HPDE6-E6E7 (cell line): Measurements from ENCODE around the gene PXDN.

ENCODE experiments used
- DNase-seq: peaks from one replicate; pipeline ENCODE4 v3.0.0; 2011; ENCODE audit warnings: missing footprints; ENCODE audit errors: extremely low spot score

PXDN gene

DNA sequence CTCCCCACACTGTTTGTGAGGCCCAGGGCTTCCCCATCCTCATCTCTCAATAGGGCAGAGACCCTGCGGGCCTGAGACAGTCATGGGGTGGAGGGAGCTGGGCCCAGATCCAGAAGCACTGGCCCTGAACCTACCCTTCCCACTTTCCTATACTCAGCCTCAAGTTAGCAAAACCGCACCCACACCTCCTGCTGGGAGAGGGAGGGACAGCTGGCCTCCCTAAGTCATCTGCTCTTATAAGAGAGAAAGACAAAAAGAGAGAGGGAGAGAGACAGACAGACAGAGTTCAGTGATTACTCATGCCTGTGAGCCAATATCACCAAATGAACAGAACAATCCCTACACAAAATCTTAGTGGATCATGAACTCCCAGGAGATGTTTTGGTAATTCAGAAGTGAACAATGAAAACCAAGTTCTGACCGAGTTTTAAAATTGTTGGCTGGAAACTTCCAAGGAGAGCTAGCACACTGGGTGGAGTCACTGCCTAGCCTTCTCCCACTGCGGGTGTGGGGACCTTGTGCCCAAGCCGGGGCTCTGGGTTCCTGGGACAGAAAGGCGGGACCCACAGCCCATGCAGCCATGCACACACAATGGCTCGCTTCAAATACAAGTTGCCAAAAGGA is 130.5 kb downstream of the PXDN start:
- no peak for DNase-seq

DNA sequence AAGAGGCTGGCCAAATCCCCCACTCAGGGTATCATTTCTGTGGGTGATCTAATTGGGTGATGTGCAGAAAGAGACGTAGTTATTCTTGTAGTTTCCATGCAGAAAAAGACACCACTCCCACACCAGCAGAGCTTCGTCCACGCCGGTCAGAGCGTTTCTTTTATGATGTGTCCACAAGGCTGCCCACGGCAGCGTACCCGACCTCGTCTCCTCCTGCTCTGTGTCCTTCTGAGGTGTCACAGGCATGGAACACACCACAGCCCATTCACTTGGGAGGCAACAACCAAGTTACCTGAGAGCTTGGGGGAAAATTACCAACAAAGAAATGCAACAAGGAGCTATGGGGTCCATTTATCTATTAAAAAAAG is 131.3 kb downstream of the PXDN start:
- DNase-seq = no peak

DNA sequence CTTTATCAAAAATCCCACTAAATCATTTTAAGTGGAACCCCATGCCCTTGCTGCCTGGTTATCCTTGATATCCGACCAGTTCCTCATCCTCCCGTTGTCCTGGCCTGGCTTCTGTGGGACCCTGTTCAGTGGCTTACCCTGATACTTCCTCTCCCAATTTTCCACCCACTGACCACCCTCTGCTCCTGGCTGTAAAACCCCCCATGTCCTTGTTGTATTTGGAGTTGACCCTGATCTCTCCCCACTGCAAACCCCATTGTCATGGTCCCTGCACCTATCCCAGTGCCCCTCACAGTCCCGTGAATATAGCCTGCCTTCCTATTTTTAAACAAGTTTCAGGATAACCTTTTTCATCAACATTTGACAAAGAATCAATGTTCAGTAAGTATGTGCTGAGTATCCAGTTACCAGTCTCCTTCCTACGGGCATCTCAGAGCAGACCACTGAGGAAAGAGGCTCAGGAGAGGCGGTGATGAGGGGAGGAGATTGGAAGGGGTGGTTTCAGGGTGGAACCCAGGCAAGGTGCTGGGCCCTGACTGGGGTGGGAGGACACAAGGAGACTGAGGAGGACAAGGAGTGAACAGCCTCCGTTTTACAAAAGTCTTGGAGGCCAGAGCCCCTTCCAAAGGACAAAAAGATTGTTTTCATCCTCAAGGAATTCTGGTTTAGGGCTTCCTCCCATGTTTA is 131.8 kb downstream of the PXDN start:
- DNase-seq = no peak

DNA sequence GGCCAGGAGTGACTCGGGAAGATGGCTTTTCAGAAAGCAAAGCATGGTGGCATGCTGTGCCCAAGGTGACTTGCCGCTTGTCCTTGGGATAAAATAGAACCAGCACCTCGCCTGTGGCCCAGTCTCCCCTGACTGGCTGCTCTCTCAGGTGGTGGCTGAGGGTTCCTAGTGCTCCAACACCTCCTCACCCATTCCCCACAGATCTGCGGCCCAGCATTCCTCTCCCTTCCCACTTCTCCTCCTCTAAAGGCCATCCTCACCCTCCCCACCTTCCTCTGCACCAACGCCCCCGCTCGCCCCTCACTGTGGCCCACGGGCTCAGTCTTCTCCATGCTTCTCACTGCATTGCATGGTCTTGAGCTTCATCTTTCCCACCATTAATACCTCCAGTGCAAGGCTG is 132.4 kb downstream of the PXDN start:
- no peak for DNase-seq

DNA sequence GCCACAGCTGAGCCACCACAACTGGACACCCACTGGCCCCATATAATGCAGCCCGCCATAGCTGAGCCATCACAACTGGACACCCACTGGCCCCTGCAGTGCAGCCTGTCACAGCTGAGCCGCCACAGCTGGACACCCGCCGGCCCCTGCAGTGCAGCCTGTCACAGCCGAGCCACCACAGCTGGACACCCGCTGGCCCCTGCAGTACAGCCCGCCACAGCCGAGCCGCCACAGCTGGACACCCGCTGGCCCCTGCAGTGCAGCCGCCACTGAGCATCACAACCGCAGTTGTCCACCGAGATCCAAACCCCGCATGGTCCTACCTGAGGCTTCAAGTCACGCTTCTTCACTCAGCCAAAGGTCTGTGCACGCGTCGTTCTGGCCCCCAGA is 134.2 kb downstream of the PXDN start:
- DNase-seq = no peak

DNA sequence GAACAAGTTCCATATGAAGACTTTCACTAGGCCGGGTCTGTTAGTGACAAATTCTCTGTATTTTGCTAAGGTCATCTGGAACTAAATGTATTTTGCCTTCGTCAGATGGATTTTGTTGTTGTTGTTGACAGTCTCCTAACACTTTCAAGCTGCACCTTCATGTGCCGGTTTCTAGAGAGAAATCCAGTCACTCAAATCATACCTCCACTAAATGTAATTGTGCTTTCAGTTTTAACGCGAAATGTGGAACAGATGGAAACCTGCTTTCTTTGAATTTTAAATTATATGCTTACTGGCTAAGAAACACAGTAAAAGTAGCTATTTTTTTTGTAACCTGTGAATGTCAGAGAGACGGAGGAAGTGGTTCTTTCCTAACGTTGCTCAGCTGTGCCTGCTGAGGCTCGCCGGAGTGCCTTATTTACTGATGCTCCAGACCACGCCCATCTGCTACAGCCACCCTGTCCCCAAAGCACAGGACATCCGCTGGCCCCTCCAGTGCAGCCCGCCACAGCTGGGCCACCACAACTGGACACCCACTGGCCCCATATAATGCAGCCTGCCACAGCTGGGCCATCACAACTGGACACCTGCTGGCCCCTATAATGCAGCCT is 134.7 kb downstream of the PXDN start:
- DNase-seq = no peak

DNA sequence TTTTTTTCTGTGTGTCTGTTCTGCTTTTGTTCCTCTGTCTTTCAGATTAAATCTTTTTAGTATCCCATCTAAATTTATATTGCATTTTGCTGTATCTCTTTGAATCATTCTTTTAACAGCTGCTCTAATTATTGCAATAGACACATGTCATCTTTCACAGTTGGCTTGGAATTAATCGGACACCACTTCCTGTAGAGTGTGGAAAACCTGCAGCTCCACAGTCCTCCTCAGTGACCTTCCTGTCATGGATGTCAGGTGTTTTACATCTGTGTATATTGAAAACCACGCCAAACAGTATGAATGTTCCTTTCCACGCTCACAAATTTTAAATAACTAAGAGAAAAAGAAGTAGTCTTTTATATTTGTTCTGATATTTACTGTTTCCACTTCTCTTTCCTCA is 135.3 kb downstream of the PXDN start:
- DNase-seq = no peak

DNA sequence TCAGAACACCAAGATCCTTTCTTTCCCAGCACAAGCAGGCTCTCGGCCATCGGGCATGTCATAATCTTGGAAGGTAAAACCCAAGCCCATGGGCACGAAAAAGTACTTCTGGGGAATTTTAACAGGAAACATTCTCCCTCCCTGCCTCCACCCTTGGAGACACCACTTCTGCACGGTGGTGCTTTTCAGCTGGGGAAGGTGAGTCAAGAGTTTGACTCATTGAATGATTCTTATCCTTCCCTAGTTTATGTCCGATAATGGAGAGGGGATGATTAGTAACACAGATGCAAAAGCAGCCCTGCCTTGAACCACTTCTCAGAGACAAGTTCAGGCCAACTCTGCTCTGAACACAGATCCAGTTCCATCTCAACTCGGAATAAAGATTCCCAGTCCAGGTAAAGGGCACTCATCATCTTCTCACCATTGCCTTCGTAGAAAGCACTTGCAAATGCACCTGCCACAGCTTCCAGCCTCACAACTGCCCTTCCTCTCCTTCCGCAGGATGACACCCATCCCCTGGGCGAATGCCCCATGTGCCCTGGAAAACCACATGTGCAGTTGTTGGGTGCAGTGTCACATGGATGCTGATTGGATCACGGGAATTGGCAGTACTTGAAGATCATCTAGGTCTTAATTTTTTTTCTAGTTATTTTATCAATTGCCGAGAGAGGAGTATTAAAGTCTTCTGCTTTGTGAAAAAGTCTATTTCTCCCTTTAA is 136.2 kb downstream of the PXDN start:
- DNase-seq = no peak

DNA sequence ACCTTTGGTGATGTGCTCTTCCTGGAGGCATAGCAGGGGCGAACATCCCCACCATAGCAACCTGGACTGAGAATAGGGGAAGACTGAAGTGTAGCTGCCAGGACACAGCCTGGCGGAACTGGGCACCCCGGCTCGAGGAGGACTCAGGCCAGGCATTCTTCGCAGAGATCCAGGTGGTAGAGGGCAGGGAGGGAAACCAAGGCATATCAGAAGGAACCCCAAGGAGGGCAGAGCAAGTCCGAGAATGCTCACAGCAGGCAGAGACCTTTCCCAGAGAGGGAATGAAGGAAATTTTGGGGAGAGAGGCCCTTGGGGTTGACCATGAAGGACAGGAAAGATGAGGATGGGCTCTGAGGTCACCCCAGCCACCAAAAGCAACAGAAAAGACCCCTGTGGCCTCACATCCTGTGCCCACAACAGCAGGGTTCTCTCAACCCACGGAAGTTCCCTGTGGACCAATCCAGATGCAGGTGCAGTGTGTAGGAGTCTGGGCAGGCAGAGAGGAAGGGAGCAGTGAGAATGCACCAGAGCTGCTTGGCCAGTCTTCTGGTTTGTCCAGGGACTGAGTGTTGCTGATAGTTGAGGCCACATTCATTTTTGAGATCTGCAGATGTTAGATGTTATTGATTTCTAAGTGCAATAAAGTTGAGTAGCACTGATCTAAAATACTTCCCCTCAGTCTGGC is 136.9 kb downstream of the PXDN start:
- no peak for DNase-seq

DNA sequence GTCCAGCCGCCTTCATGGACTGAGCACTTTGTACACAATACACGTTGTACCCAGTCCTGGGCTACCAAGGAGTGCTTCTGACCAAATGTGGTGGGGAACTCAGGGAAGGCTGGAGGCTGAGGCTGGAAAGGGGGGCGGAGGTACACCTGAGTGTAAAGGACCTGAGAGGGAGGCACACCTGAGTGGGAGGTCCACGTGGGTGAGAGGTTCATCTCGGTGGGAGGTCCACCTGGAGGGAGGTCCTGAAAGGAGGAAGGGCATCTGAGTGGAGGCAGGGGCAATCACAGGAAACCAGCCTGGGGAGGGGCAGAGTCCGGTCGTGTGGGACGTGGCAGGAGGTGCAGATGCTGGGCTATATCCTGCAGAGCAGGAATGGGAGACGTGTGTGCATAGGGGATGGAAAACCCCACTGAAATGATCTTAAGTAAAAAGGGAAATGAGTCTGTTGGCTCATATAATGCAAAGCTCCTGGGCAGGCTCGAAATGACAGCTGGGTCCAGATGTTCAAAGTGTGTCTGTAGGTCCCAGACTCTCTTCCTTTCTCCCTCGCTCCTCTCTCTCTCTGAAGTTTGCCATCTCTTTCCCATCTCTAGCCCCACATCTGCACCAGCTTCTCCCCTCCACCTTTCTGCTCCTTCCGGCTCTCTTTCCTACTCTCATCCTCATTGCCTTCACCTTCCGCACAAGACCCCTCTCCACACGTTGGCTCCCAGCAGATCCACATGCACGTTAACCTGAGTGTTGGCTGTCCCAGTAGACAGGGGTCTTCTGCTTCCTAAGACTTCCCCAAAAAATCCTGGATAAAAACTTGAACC is 137.7 kb downstream of the PXDN start:
- DNase-seq = no peak

DNA sequence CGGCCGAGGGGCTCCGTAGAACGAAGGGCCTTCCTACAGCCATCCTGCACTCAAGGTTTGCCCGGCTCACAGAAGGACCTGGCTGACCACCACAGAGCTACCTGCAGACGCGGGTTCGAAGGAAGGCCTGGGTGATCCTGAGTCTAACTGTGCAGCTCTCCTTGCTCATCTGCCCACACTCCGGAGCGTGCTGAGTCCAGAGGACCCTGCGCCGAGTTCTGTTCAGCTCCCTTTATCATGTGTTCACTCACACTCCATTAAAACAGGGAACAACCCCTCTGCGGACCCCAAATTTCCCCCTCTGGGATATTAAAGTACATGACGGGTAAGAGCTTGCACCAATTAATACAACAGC is 138.3 kb downstream of the PXDN start:
- no peak for DNase-seq

DNA sequence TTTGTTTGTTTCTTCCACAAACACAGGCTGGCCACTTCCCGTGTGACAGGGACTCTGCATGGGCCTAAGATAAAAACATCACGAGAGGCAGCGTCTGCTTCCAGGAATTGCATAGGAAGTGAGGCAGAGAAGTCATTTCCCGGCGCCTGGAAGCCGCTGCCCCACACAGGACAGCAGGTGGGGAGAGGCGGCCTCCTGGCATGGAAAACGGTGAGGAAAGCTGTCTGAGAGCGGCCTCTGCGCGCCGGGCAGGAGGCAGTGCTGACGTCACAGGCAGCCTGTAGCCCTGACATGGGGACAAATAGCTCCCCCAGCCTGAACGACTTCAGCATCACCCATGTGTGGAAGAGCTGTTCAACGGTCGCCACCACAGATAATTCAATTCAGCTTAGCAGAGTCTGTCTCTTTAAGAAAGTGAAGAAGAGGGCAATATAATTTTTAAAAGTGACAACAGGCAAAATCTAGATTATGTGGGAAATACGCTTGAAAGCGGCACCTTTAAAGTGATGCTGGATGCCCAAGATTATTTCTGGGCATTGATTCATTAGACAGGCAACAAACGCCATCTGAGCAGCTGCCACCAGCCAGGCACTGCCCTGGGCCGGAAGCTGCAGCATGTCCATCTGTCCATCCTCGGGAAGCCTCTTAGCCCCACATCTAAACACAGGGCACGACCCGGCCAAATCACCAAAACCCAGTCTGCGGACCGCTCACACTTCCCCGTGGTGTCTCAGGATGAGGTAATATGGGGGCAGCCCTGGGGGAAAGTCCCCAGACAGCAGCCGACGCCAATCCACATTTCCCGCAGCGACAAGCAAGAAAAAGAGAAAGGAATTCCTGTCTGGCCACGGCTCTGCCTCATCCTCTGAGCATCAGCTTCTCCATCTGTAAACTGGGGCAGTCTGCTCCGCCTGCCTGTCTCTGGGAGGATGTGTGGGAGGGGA is 138.9 kb downstream of the PXDN start:
- DNase-seq = no peak

DNA sequence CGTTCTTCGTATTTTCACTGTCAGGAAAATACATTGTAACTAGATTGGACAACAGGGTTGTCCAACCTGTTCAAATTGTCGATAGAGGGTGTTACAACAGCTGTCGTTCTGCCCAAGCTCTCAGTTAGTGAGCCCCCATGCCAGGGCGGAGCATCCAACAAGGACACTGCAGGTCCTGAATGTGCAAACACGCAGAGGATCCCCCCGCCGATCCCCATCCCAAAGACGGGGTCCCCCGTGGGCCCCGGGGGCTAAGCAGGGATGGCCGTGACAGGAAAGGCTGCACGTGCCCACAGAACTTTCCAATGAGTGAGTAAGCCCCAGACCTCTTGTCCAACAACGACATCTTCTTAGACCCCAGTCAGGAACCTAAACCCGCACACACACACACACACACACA is 140.8 kb downstream of the PXDN start:
- no peak for DNase-seq

DNA sequence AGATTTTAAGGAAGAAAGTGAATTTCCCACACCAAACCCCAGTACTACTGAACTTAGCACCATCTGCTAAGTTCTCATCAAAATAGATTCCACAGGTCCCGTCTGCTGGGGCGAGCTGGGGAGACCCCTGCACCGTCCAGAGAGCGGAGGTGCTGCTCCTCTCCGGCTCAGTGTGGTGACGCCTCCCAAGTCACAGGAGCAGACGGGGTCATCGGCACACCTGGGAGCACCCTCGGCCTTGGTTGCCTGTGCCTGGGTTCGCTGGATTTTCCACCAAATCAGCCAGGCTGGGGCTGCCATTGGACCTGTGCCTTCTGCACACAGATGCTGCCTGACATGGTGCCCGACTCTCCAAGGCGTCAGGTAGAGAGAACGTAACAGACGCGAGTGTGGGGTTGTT is 141.3 kb downstream of the PXDN start:
- DNase-seq = no peak

DNA sequence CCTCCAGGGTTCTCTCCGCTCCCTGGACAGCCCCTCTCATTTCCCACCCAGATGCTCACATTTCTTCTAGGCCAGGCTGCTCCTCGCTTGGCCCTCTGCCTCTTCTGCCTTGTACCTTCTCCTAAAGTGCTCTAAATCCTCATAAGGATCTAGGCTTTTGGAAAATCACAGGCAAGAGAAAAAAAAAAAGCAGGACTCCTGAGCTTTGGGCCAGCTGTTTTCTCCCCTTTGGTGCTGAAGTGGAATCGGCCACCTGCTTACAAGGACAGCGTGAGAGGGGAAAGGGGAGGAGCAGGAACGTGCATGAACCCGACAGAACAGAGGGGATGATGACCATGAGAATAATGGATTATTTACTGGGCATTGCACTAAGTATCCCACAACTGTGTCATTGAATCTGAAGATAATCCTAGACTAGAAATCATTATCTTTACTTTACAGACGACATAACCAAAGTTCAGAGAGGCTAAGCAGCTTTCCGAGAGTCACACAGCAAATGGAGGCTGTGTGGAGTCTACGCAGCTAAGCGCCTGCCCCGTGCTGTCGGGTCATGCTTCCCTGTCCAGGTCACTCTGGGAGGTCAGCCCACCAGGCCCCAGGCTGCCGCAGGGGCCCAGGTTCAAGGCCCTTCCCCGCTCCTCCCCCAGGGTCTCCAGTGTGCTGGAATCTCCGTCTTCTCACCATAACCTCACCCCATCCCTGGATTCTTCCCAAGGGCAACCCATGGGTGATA is 141.9 kb downstream of the PXDN start:
- no peak for DNase-seq

DNA sequence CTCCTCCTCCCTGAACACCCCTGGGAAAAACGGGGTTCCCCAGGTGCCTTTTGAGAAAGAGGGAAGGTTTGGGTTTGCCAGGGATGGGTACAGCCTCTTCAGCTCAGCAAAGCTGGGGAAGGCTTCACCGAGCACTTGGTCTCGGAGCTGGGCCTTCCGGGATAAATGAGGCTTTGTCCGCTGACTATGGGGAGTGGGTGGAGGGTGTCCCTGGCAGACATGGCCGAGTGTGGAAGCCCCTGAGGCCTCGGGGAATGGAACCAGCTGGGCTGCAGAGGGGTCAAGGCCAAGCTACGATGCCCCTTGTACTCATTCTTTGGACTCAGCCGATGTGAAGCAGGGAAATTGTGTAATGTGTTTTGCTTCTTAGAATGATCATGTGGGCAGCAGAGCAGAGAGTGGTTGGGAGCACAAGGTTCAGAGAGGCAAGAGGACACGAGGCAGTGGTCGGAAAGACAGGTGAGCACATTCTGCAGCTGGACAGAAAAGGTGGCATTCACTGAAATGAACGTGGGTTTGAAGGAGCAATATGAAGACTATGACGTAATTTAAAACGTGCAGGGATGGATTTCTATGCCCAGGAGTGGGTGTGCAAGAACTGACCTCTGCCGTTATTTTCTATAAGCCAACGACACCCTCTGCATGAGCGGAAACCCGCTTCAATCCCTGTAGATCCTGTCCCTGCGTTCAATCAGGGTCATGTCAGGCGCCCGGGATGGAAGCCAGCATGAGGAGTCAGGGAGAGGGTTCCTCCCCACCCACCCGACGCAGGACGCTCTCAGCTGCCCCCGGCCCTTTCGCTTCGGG is 142.6 kb downstream of the PXDN start:
- DNase-seq = no peak

DNA sequence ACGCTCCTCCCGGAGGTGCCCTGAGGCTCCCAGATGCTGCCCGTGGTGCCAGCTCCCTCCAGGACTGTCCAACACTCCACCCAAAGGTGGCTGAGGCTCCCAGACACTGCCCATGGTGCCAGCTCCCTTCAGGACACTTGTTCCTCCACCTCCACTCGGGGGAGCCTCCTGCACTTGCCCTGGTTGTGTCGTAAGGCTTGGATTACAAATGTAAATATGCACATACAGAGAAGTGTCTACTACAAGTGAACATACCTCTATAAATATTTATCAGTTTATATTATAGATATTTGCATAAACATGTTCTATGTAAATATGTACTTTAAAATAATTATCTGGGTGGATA is 143.3 kb downstream of the PXDN start:
- no peak for DNase-seq

DNA sequence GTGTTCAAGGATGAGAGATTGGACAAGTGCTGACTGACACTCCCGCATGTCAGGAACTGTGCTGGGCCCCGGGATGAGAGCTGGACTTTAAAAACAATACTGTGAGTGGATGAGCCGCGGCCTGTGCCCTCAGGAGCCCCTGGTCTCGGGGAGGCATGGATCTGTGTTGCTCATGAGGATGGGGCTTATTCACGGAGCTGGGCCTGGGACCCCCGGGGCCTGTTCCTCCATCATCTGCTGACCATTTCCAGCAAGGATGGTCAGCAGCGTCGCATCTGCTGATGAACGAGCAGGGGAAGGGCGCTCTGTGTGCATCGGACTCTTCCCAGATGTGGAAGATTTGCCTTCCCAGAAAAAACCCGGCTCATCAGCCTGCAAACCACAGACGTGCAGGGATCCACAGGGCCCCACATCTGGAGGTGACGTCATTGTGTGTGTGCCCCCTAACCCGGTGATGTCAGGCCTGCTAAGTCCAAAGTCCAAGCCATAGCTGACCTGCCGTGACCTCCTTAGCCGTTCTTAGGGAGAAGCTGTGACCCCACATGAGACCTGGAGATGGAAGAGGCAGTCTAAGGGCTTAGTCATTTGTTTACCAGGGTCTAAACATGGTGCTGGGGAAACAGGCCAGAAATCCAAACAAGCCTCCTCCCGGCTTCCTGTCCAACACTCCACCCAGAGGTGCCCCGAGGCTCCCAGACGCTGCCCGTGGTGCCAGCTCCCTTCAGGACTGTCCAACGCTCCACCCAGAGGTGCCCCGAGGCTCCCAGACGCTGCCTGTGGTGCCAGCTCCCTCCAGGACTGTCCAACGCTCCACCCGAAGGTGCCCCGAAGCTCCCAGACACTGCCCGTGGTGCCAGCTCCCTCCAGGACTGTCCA is 143.9 kb downstream of the PXDN start:
- DNase-seq = no peak
